Left cardiac atrium (tissue), 4 donors: Measurements from ENCODE around the gene OR2A42. TPM values are rescaled to one million over a fixed set of nuclear protein-coding genes. Genes with fewer than 3 reads are reported as not detected.
"Not testable (repeated sequence)": the region's sequence is repeated elsewhere in the genome, so short reads cannot be mapped to it uniquely, and the experiment has no call there.

ENCODE experiments used
- ATAC-seq, 2 donors: fragments of 200-7000 bp; cut with Tn5 transposase; one replicate each; pipeline ENCODE4 v1.9.1; 2020; ENCODE audit warnings: mild to moderate bottlenecking in 2 of 2, moderate library complexity in 2 of 2
- DNase-seq: peaks from one replicate; pipeline ENCODE4 v3.0.0-alpha.2; 2020
- intact Hi-C, 2 donors: fragments of 100-400 bp; cut with DNase I; formaldehyde crosslinking; loops; one replicate each; pipeline versions ENCODE4 v1.14.1 to v1.15.1; 2022 to 2023
- total RNA-seq, 2 donors: library from RNA; stranded (reverse); fragmentation: NEBNext Ultra II Directional; extraction: Animal tissue kit (Norgen Biotek cat#: 25700); gene quantifications; one replicate each; pipeline ENCODE4 v1.2.1, GENCODE V29; 2021
- donor health status: DM: no; HTN: yes; CAD: no.
- donor health status: DM: no; HTN: yes; CAD: no; lungs with severe emphysema.
- donor health status: DM: yes; HTN: yes; CAD: no.
- donor health status: Dilated cardiomyopathy.

Gene OR2A42
- total RNA-seq, 2 donors from 2014 or later: 0.10 TPM; not detected in 1

DNA sequence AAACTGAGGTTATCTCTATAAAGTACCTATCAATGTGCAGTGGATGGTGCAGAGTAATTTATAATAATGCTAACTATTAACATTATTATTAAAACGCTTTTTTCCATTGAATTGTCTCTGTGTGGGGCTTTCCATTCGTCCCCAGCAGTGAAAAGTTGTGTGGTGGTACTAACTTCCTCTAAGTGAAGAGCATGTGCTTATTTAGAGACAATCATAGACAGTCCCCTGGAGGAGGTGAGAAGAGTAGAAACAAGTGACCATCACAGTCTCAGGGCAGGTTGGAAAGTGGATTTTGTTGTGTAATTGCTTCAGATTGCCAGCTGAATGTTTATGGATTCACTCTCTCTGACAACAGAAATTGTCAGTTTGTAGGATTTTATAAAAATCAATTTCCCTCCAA lies 8.4 kb downstream of the OR2A42 start:
- ATAC-seq, intact Hi-C loops, DNase-seq: not testable (repeated sequence)

- DNase-seq, intact Hi-C loops: not testable (repeated sequence)
- ATAC-seq: peak in 1 of 2 donors; percentile 31
These were observed 10.6 kb downstream of the OR2A42 start for GRCh38 chr7:144228810-144229209.

DNA sequence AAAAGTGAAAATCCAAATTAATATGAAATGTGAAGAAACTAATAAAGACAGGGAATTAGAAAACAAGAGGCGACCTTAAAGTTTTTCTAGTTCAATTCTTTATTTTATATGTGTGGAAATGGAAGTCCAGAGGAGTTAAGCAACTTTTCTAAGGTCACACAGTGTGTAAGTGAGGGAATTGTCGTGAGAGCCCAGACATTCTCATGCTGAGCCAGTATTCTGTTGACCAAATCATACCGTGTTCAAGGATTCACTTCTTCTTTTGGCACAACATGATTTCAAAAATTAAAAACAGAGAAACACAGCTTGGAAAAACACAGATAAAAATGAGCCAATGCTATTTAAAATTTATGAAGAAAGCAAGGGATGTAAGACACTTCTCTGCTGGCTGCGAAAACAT lies 12.5 kb downstream of the OR2A42 start:
- ATAC-seq, intact Hi-C loops, DNase-seq: not testable (repeated sequence)

DNA sequence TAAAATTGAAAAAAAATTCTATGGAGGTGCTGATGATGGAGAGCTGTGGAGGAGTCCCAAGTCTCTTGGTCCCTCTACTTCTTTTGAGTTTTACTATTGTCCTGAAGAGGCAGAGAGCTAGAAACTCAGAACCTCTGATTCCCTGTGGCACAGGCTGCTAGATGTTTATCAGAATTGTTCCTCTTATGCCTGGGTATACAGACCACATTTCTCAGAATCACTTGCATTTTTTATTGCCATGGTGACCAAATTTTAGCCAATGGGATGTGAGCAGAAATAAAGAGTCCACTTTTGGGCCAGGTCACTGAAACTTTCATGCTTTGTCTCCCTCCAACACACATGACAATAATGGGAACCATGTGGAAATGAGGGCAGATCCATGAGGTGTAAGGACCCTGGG lies 15.7 kb downstream of the OR2A42 start:
- intact Hi-C loops, ATAC-seq, DNase-seq: not testable (repeated sequence)

DNA sequence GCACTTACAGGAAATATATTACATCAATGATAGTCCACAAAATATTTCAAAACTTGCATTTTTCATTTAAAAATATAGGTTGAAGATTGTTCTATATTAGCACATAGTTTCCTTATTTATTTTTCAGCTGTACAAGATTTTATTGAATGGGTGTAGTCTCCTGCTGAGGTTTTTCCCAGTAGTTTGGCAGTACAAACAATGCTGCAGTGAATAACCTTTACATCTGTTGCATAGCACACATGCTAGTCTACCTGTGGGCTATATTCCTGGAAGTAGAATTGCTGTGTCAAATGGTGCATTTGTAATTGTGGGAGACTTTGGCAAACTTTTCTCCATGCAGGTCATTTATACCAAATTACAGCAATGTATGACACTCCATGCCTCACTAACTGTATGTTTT lies 18.9 kb downstream of the OR2A42 start:
- DNase-seq, intact Hi-C loops: not testable (repeated sequence)

DNA sequence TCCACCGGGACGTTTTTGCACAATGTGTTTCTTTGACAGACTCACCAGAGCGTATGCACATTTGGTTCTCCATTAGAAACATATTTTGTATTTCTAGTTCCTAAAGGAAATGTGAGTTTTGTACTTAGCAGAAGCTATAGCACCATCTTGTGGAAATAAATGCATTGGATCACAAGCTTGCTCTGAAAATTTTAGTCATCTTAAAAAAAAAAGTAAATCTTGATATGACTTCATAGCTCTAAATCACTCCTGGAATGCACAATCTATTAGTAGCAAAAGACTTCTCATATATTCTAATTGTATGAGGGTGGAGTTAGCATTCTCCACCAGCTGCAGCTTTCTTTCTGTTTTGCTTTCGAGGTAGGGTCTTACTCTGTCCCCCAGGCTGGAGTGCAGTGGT lies 20.3 kb downstream of the OR2A42 start:
- DNase-seq, intact Hi-C loops: not testable (repeated sequence)
- ATAC-seq: peak in 1 of 2 donors; percentile 25

More for the DNA sequence above, 18.9 kb downstream of the OR2A42 start:
- ATAC-seq: not testable (repeated sequence)

DNA sequence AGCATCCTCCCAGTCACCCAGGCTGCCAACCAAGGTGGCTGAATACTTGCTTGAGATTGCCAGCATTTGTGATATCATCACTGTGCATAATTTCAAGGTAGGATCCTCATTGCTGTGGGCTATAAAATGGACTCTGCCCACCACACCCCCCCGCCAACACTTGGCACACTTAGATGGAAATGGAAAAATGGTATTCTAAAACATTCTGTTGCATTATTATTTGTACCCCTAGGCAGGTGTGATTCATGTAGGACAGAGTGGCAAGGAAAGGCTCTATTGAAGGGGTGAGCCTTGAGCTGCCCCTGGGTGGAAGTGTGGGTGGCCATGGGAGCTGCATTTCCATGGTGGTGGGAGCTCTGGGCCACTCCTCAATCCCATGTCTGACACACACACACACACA lies 20.8 kb downstream of the OR2A42 start:
- peak; percentile 2 for DNase-seq
- ATAC-seq, intact Hi-C loops: not testable (repeated sequence)

DNA sequence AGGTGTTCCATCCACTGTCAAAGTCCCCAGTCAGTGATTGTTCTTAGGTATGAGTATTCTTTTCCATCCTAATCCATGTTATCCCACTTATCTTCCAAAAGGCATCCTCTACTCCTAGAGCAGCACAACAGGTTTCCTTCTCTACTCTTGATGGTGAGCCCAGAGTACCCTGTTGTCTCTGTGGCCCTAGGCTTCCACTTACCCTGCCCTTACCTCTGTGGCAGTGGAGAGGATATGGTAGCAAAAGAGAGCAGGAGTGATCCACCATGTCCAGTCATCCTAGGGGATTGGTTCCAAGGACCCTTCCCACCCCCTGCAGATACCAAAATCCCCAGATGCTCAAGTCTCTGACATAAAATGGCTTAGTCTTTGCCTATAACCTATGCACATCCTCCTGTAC lies 22.2 kb downstream of the OR2A42 start:
- ATAC-seq: not testable (repeated sequence)

GRCh38 chr7:144205306-144205705 lies 34.1 kb downstream of the OR2A42 start:
- intact Hi-C loops: not testable (repeated sequence)

More for the DNA sequence above, 22.2 kb downstream of the OR2A42 start:
- DNase-seq, intact Hi-C loops: not testable (repeated sequence)

GRCh38 chr7:144203086-144203485 lies 36.3 kb downstream of the OR2A42 start:
- DNase-seq, intact Hi-C loops: not testable (repeated sequence)

More at GRCh38 chr7:144205306-144205705, 34.1 kb downstream of the OR2A42 start:
- not testable (repeated sequence) for DNase-seq, ATAC-seq

DNA sequence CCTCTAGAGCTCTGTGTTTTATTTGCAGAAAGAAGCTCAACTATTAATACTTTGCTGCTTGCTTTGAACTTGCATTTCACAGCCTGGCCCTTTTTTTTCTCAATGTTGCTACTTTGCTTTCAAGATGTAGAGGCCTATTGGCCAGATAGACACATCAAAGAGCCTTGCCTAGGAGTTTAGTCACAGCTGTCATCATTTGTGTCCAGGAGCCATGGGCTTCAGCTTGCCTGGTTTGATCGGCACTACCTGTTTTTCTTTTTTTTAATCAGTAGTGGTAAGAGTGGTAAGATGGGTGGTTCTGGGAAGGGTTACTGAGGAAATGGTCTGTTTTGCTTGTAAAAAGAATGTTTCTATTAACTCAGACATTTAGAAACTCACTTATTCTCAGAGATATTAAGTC lies 37.4 kb downstream of the OR2A42 start:
- DNase-seq, intact Hi-C loops: not testable (repeated sequence)

More at GRCh38 chr7:144203086-144203485, 36.3 kb downstream of the OR2A42 start:
- ATAC-seq: not testable (repeated sequence)

DNA sequence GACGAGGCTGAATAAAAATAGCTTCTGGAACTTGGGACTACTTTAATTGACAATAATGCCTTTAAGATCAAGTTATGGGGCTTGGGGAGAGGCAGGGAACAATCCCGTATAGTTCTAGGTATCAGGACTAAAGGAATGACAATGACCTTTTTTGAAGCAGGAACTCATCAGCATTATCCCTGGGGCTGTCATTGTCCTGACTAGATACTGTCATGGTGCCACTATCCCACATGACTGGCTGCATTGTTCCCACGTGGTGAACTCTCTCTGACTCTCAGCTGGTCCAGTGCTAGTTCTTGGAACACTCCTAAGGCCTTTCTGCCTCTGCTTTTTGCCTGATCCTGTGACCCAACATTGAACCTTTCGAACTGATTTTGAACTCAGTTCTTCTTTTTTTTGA lies 40.5 kb downstream of the OR2A42 start:
- intact Hi-C loops, DNase-seq, ATAC-seq: not testable (repeated sequence)

More for the DNA sequence above, 37.4 kb downstream of the OR2A42 start:
- ATAC-seq: not testable (repeated sequence)

DNA sequence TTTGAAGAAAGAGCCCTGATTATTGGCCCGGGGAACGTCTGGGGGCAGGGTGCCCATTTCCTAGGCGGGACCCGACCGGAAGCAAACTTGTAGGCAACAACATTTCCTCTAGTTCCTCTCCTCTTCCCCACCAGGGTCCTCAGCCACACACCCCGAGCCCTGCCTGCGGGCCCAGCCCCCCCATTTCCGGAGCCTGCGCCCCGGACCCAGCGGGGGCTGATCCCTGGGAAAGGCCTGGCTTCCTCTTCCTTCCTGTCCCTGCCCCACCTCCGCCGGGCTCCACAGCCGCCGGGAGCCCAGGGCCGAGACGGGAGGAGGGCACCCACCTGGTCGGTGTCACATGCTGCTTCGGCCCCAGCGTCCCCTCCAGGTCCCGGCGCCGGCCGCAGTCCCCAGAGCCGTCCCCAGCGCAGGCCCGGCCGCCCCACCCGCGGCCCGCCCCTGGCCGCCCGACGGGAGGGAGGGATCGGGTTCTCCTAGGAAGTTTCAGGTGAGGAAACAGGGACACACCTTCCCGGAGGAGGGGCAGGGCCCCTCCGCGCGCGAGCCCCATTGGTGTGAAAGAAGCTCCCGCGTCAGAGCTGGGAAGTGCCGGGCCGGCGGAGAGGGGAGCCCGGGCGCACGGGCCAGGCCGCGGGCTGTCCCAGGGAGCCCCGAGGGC lies 44.1 kb downstream of the OR2A42 start, which contains the start of gene ARHGEF35:
Gene ARHGEF35, minus strand, starts transcription at position 622 of the 661 bp plus-strand sequence. CDS start 7,450 bp downstream, outside the sequence.
- peak; percentile 81 to 92 for ATAC-seq
- intact Hi-C loops, DNase-seq: not testable (repeated sequence)

DNA sequence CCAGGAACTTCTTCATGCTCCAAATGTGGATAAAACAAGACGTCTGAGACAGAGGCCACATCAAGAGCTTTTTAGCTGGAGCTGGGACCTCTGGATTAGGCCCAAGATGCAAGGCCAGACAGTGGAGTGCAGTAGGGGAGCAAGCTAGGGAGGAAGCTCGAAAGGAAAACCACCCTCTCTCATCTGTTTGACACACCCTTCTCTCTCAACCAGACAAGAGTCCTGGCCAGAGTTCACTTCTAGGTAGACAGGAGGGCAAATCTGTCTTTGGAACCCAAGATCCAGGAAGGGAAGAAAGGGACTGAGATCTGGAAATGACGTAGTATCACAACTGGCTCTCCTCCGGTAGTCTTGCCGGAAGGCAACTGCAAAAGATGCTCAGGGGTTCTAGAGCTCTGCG lies 45.0 kb downstream of the OR2A42 start:
- intact Hi-C loops, ATAC-seq, DNase-seq: not testable (repeated sequence)

- ATAC-seq, intact Hi-C loops, DNase-seq: not testable (repeated sequence)
These were observed 45.6 kb downstream of the OR2A42 start for GRCh38 chr7:144193782-144194181.

DNA sequence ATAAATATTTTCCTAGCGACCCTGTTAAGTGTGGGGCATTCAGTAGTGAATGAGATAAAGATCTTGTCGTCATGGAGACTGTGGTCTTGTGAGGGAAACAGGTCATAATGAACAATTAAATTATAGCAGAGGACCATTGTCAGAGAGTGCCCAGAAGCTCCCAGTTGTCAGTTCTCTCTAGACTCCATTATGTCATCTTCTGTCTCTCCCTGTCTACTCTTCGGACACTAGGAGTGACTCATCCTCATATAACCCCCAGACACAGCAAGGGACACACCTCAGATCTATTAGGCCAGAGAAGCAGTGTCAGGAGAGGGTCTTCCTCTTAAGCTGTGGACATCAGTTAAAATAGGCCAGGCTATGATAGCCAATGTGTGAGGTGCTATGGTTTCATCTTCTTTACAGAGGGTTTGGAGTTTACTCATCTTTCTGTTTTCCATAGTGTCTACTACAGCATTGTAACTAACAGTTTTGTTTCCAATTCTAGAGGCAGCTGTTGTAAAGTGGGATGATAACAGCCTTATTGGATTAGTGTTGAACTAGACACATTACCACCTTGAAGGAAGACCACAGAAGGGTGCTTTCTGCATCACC lies 50.7 kb downstream of the OR2A42 start:
- DNase-seq, intact Hi-C loops: not testable (repeated sequence)

DNA sequence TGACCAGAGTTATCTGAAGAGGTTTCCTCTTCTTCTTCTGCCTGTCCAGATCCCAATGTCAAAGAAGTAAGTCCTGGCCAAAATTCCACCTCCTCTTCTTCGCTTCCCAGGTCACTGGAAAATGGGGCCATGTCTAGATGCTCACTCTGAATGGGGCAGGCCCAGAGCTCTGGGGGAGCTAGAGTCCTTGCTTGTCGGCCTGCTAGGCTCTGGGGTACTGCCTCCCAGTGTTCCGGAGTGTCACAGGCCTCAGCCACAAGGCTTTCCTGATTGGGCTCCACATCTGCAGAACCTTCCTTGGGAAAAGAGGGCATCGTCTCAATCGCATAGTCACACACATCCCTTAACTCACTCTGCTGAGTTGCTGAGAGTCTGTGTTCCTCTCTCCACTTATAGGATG lies 51.6 kb downstream of the OR2A42 start:
- ATAC-seq, DNase-seq, intact Hi-C loops: not testable (repeated sequence)

More for the DNA sequence above, 50.7 kb downstream of the OR2A42 start:
- ATAC-seq: not testable (repeated sequence)

GRCh38 chr7:144183166-144183565 lies 56.2 kb downstream of the OR2A42 start, which contains the start of gene CTAGE4:
TSS of gene CTAGE4 (plus strand) at chr7:144183466. CDS start at chr7:144183504, 38 bp downstream.
- DNase-seq, intact Hi-C loops, ATAC-seq: not testable (repeated sequence)

GRCh38 chr7:144179165-144179479 lies 60.3 kb downstream of the OR2A42 start:
- DNase-seq, ATAC-seq, intact Hi-C loops: not testable (repeated sequence)
